ENCODE results near the gene TEX101. TPM values are rescaled to one million over a fixed set of nuclear protein-coding genes. Genes with fewer than 3 reads are reported as not detected.

TEX101 gene
- total RNA-seq, 1 experiment from 2014 or later, result not detected

- H3K9me3 Mint-ChIP-seq, result peaks cover 0 to 16% of the 10 kb centered on the region in 2 experiments
- Histone ChIP-seq H3T11ph (ENCODE audit: low read length) (no peak overlapping the region), H4K91ac (ENCODE audit: insufficient read length, low read depth, low read length) (no peak overlapping the region), H2AFZ (ENCODE audit: low read length) (no peak overlapping the region), H2BK15ac (ENCODE audit: low read depth, low read length) (no peak overlapping the region), H3K14ac (ENCODE audit: insufficient read depth, low read length) (no peak overlapping the region; the same call in 1 of the 2 replicates), H3K23me2 (ENCODE audit: insufficient read length, low read depth, low read length, poor library complexity, severe bottlenecking) (no peaks in the 10 kb centered on the region), H3K79me2 (ENCODE audit: insufficient read depth, low read length) (no peaks in the 10 kb centered on the region), H4K20me1 (ENCODE audit: control insufficient read depth, insufficient read depth, insufficient read length) (no peaks in the 10 kb centered on the region), H3K9ac (ENCODE audit: extremely low read depth, insufficient read length, low read length) (no peak overlapping the region), H3K18ac (ENCODE audit: insufficient read length, low read depth, low read length) (no peak overlapping the region), H2BK120ac (ENCODE audit: low read depth, low read length, poor library complexity, severe bottlenecking) (no peak overlapping the region), H2BK20ac (ENCODE audit: low read depth, low read length, poor library complexity, severe bottlenecking) (no peak overlapping the region), H3K56ac (ENCODE audit: insufficient read length, low read depth, low read length) (no peak overlapping the region), H3K79me1 (ENCODE audit: insufficient read depth, low read depth, low read length, poor library complexity, severe bottlenecking) (no peaks in the 10 kb centered on the region), H2BK12ac (ENCODE audit: insufficient read length, low read depth, low read length) (no peak overlapping the region), H3K23ac (ENCODE audit: insufficient read length, low read depth, low read length) (no peak overlapping the region), H3K4me2 (ENCODE audit: insufficient read depth, insufficient read length, low read length) (no peak overlapping the region), H2BK5ac (ENCODE audit: insufficient read length, low read length) (no peak overlapping the region), H4K8ac (replicated peaks; ENCODE audit: insufficient read length, low read depth, low read length) (no peak overlapping the region), H4K5ac (ENCODE audit: insufficient read length, low read depth, low read length) (no peak overlapping the region), H3K27ac (ENCODE audit: insufficient read length, low read depth, low read length) (no peak overlapping the region), H3K4me1 (ENCODE audit: insufficient read depth, low read length) (no peaks in the 10 kb centered on the region), H3K9me3 (ENCODE audit: control insufficient read depth, low read depth, low read length) (no peaks in the 10 kb centered on the region), H3K4ac (ENCODE audit: low read depth, low read length) (no peak overlapping the region), H2AK5ac (ENCODE audit: insufficient read length, low read length) (no peak overlapping the region), H3K27me3 (ENCODE audit: insufficient read depth, low read length) (no peaks in the 10 kb centered on the region)
- H3K4me3 Mint-ChIP-seq, result no peak overlapping the region
- DNase-seq, result no peak
- TF ChIP-seq, protein P1, sequence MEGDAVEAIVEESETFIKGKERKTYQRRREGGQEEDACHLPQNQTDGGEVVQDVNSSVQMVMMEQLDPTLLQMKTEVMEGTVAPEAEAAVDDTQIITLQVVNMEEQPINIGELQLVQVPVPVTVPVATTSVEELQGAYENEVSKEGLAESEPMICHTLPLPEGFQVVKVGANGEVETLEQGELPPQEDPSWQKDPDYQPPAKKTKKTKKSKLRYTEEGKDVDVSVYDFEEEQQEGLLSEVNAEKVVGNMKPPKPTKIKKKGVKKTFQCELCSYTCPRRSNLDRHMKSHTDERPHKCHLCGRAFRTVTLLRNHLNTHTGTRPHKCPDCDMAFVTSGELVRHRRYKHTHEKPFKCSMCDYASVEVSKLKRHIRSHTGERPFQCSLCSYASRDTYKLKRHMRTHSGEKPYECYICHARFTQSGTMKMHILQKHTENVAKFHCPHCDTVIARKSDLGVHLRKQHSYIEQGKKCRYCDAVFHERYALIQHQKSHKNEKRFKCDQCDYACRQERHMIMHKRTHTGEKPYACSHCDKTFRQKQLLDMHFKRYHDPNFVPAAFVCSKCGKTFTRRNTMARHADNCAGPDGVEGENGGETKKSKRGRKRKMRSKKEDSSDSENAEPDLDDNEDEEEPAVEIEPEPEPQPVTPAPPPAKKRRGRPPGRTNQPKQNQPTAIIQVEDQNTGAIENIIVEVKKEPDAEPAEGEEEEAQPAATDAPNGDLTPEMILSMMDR (conservative IDR thresholded peaks at IDR 0.05), result no peak
- peaks cover 5 to 6% of the 10 kb centered on the region in 2 experiments for H3K4me1 Mint-ChIP-seq
- no CpG with 5 or more reads among the region's 6 CpGs for WGBS (ENCODE audit: extremely low coverage, insufficient read length, low lambda C conversion rate)
- peaks cover 8% of the 10 kb centered on the region for H3K27me3 Mint-ChIP-seq (ENCODE audit: low read depth)
- H3K36me3 Mint-ChIP-seq (ENCODE audit: insufficient read depth in 1 of 3, low read depth in 3 of 3), result no peaks in the 10 kb centered on the region
- H3K27ac Mint-ChIP-seq, result no peak overlapping the region; a peak in 1 of 7 replicates
Measured at GRCh38 chr19:43437712-43438111, 23.0 kb downstream of the TEX101 start.

Data from H9 (cell line).